ENCODE results near the gene NUDT22.

Gene NUDT22

GRCh38 chr11:64227405-64227956 is 1.4 kb downstream of the NUDT22 start:
- DNase-seq (ENCODE audit: low read depth) = no peak

- no peak for DNase-seq (ENCODE audit: low read depth)
Measured at GRCh38 chr11:64229090-64229743, 3.1 kb downstream of the NUDT22 start.

- DNase-seq (ENCODE audit: low read depth) = no peak
Measured at GRCh38 chr11:64229744-64230170, 3.7 kb downstream of the NUDT22 start.

- peak; percentile 80 for DNase-seq (ENCODE audit: low read depth)
Measured at GRCh38 chr11:64230171-64230984, 4.3 kb downstream of the NUDT22 start, which contains the start of gene DNAJC4. Gene DNAJC4 (plus strand): TSS chr11:64230548. CDS start chr11:64230855, 307 bp downstream.

GRCh38 chr11:64230985-64231365 is 4.9 kb downstream of the NUDT22 start:
- no peak for DNase-seq (ENCODE audit: low read depth)

GRCh38 chr11:64231546-64231945 is 5.5 kb downstream of the NUDT22 start:
- DNase-seq (ENCODE audit: low read depth) = no peak

- DNase-seq (ENCODE audit: low read depth) = no peak
Measured at GRCh38 chr11:64232182-64232966, 6.3 kb downstream of the NUDT22 start.

GRCh38 chr11:64232967-64233315 is 6.9 kb downstream of the NUDT22 start:
- DNase-seq (ENCODE audit: low read depth) = no peak

- peak; percentile 62 for DNase-seq (ENCODE audit: low read depth)
Measured at GRCh38 chr11:64233913-64234586, 8.0 kb downstream of the NUDT22 start, which contains the start of gene VEGFB. Gene VEGFB (plus strand): TSS chr11:64234584. CDS start chr11:64234834, 250 bp downstream.

GRCh38 chr11:64234647-64235379 is 8.7 kb downstream of the NUDT22 start:
- DNase-seq (ENCODE audit: low read depth) = peak; percentile 34

GRCh38 chr11:64235437-64236161 is 9.5 kb downstream of the NUDT22 start:
- DNase-seq (ENCODE audit: low read depth) = no peak

- no peak for DNase-seq (ENCODE audit: low read depth)
Measured at GRCh38 chr11:64237484-64237951, 11.4 kb downstream of the NUDT22 start.

- no peak for DNase-seq (ENCODE audit: low read depth)
Measured at GRCh38 chr11:64238076-64238475, 12.0 kb downstream of the NUDT22 start.

- DNase-seq (ENCODE audit: low read depth) = no peak
Measured at GRCh38 chr11:64238999-64239398, 12.9 kb downstream of the NUDT22 start.

- no peak for DNase-seq (ENCODE audit: low read depth)
Measured at GRCh38 chr11:64239662-64240434, 13.8 kb downstream of the NUDT22 start.

GRCh38 chr11:64240435-64241240 is 14.6 kb downstream of the NUDT22 start, which contains the start of gene FKBP2:
Gene FKBP2 (plus strand): TSS chr11:64241095. CDS start chr11:64242388, 1,293 bp downstream.
- DNase-seq (ENCODE audit: low read depth) = peak; percentile 97

- peak; percentile 100 for DNase-seq (ENCODE audit: low read depth)
Measured at GRCh38 chr11:64241241-64241490, 15.1 kb downstream of the NUDT22 start.

Data from T follicular helper cell (primary cell).